Mesothelial cell of epicardium (in vitro differentiated cells): ENCODE results near the gene PLEKHJ1. TPM values are rescaled to one million over a fixed set of nuclear protein-coding genes. Genes with fewer than 3 reads are reported as not detected.

Experiments
- DNase-seq, 2 experiments: peaks; one replicate each; pipeline ENCODE4 v3.0.0; 2021; ENCODE audit warnings: low spot score in 2 of 2; ENCODE audit not compliant: unreplicated experiment in 2 of 2
- H3K27ac Mint-ChIP-seq: 2 replicates; pipeline ENCODE4 v1.8.0; 2021; ENCODE audit warnings: mixed read lengths
- H3K27me3 Mint-ChIP-seq: 2 replicates; pipeline ENCODE4 v1.8.0; 2021; ENCODE audit warnings: low read depth, mixed read lengths
- H3K36me3 Mint-ChIP-seq: 2 replicates; pipeline ENCODE4 v1.8.0; 2021; ENCODE audit warnings: mixed read lengths
- H3K4me1 Mint-ChIP-seq: 2 replicates; pipeline ENCODE4 v1.8.0; 2021; ENCODE audit warnings: mixed read lengths
- H3K4me3 Mint-ChIP-seq: 2 replicates; pipeline ENCODE4 v1.8.0; 2021; ENCODE audit warnings: mild to moderate bottlenecking, moderate library complexity, mixed read lengths
- H3K9me3 Mint-ChIP-seq: 2 replicates; pipeline ENCODE4 v1.8.0; 2021; ENCODE audit warnings: mixed read lengths
- CTCF ChIP-seq: fragments of 200-600 bp; sonication (generic); IDR thresholded peaks from one replicate; pipeline ENCODE4 v1.5.0; 2021; ENCODE audit warnings: antibody characterized with exemption; ENCODE audit not compliant: unreplicated experiment
- total RNA-seq: library from RNA; stranded (reverse); gene quantifications from 3 replicates; pipeline ENCODE4 v1.2.1, GENCODE V29; 2021

PLEKHJ1 gene
- total RNA-seq, 1 donor from 2014 or later, result 73.4 TPM

- TF ChIP-seq CTCF, result no peak
- H3K27me3 Mint-ChIP-seq, result peaks cover 17% of the 10 kb centered on the region
- H3K4me3 Mint-ChIP-seq, result no peak overlapping the region
- peaks cover 3% of the 10 kb centered on the region for H3K4me1 Mint-ChIP-seq
- peaks cover 2% of the 10 kb centered on the region for H3K36me3 Mint-ChIP-seq
- H3K9me3 Mint-ChIP-seq, result no peaks in the 10 kb centered on the region
- DNase-seq, result no peak
- H3K27ac Mint-ChIP-seq, result no peak overlapping the region
Measured at GRCh38 chr19:2251106-2252054, 15.3 kb upstream of the PLEKHJ1 start.

- Mint-ChIP-seq H3K36me3 (peaks cover 4% of the 10 kb centered on the region), H3K27ac (no peak overlapping the region), H3K9me3 (no peaks in the 10 kb centered on the region), H3K27me3 (peaks cover 17% of the 10 kb centered on the region), H3K4me3 (no peak overlapping the region), H3K4me1 (peaks cover 3% of the 10 kb centered on the region)
- no peak for DNase-seq
- TF ChIP-seq CTCF, result no peak
Measured at GRCh38 chr19:2250766-2251105, 14.6 kb upstream of the PLEKHJ1 start.

GRCh38 chr19:2249880-2250765 lies 14.0 kb upstream of the PLEKHJ1 start:
- Mint-ChIP-seq H3K4me1 (peaks cover 3% of the 10 kb centered on the region), H3K27me3 (peaks cover 17% of the 10 kb centered on the region), H3K27ac (no peak overlapping the region), H3K4me3 (no peak overlapping the region), H3K36me3 (peaks cover 4% of the 10 kb centered on the region), H3K9me3 (no peaks in the 10 kb centered on the region)
- TF ChIP-seq CTCF, result no peak
- DNase-seq, result no peak

GRCh38 chr19:2249010-2249866 lies 13.1 kb upstream of the PLEKHJ1 start, which contains the start of gene AMH:
Gene AMH (plus strand): TSS chr19:2249323. CDS start chr19:2249333, 10 bp downstream.
- peaks cover 17% of the 10 kb centered on the region for H3K27me3 Mint-ChIP-seq
- H3K9me3 Mint-ChIP-seq, result no peaks in the 10 kb centered on the region
- no peak for TF ChIP-seq CTCF
- peaks cover 3% of the 10 kb centered on the region for H3K4me1 Mint-ChIP-seq
- H3K27ac Mint-ChIP-seq, result peak within 1 kb of the TSS; percentile 59
- H3K4me3 Mint-ChIP-seq, result no peak within 1 kb of the TSS
- peaks cover 4% of the 10 kb centered on the region for H3K36me3 Mint-ChIP-seq
- no peak for DNase-seq
